PC-9 (cell line): Measurements from ENCODE around the gene IGFBP5.

Experiments
- EZH2 ChIP-seq: fragments of 200-600 bp; sonication (generic); IDR thresholded peaks from 2 replicates; pipeline ENCODE4 v1.8.0; 2017; ENCODE audit warnings: antibody characterized with exemption, low read depth
- TF ChIP-seq, protein P1 (sequence below): fragments of 200-600 bp; sonication (generic); conservative IDR thresholded peaks from 2 replicates; pipeline ENCODE4 v1.6.1; 2017; ENCODE audit warnings: mixed run types, antibody characterized with exemption, mild to moderate bottlenecking, moderate library complexity

GRCh38 chr2:216654528-216655052 is 40.8 kb downstream of the IGFBP5 start:
- TF ChIP-seq, protein P1, sequence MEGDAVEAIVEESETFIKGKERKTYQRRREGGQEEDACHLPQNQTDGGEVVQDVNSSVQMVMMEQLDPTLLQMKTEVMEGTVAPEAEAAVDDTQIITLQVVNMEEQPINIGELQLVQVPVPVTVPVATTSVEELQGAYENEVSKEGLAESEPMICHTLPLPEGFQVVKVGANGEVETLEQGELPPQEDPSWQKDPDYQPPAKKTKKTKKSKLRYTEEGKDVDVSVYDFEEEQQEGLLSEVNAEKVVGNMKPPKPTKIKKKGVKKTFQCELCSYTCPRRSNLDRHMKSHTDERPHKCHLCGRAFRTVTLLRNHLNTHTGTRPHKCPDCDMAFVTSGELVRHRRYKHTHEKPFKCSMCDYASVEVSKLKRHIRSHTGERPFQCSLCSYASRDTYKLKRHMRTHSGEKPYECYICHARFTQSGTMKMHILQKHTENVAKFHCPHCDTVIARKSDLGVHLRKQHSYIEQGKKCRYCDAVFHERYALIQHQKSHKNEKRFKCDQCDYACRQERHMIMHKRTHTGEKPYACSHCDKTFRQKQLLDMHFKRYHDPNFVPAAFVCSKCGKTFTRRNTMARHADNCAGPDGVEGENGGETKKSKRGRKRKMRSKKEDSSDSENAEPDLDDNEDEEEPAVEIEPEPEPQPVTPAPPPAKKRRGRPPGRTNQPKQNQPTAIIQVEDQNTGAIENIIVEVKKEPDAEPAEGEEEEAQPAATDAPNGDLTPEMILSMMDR = no peak
- TF ChIP-seq EZH2 = no peak
